NT2/D1 (cell line): ENCODE data around the gene PTGES2.

Experiments
- DNase-seq: peaks from one replicate; pipeline ENCODE4 v3.0.0-alpha.2; 2011; ENCODE audit warnings: low read depth, low spot score
- H3K27me3 ChIP-seq: 2 replicates; pipeline ENCODE4 v1.6.0; 2011; ENCODE audit warnings: mild to moderate bottlenecking; ENCODE audit not compliant: insufficient read length, insufficient read depth
- H3K36me3 ChIP-seq: 2 replicates; pipeline ENCODE4 v1.6.1; 2011; ENCODE audit warnings: mild to moderate bottlenecking, low read length, mixed read lengths; ENCODE audit not compliant: insufficient read depth, insufficient read length
- H3K4me1 ChIP-seq: 2 replicates; pipeline ENCODE4 v1.5.1; 2011; ENCODE audit not compliant: insufficient read depth, insufficient read length
- H3K4me3 ChIP-seq: 2 replicates; pipeline ENCODE4 v1.5.1; 2011; ENCODE audit warnings: low read depth; ENCODE audit not compliant: insufficient read length
- H3K9ac ChIP-seq: 2 replicates; pipeline ENCODE4 v1.6.0; 2011; ENCODE audit warnings: low read depth; ENCODE audit not compliant: insufficient read length
- H3K9me3 ChIP-seq: 2 replicates; pipeline ENCODE4 v1.5.1; 2011; ENCODE audit warnings: mild to moderate bottlenecking, low read length; ENCODE audit not compliant: insufficient read depth
- SUZ12 ChIP-seq: IDR thresholded peaks from 2 replicates; pipeline ENCODE4 v1.6.1; 2011; ENCODE audit not compliant: insufficient read length, insufficient read depth; ENCODE audit errors: extremely low read depth
- YY1 ChIP-seq: IDR thresholded peaks from 2 replicates; pipeline ENCODE4 v1.6.1; 2011; ENCODE audit not compliant: insufficient read length, insufficient read depth
- ZNF274 ChIP-seq: IDR thresholded peaks from 2 replicates; pipeline ENCODE4 v1.6.1; 2011; ENCODE audit warnings: mild to moderate bottlenecking, low read depth, low read length

The PTGES2 gene

DNA sequence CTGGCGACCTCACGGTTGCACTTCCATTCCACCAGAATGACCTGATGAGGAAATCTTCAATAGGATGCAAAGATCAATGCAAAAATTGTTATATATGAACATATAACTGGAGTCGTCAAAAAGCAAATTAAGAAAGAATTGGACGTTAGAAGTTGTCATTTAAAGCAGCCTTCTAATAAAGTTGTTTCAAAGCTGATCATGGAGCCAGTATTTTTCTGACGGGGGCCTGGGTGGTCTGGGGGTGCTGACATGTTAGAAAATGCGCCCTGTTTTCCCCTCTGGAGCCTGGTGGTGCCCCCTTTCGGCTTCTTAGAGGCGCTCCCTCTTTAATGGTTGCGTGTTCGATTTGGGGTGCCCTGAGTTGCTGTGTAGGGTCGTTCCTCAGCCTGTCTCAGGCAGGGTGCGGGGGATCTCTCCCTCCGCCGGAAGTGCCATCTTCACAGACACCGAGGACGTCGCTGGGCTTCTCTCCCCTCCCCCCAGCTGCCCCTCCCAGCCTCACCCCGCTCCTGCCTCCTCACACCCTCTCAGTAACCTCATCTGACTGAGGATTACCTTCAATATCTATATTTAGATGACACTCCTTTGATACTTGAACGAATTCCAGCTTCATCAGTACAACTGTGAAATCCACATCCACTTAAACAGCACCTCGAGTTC lies 18.3 kb downstream of the PTGES2 start:
- H3K4me3 ChIP-seq, result no peak overlapping the region
- H3K36me3 ChIP-seq, result peaks cover 59% of the 10 kb centered on the region
- TF ChIP-seq YY1 (no peak), SUZ12 (no peak), ZNF274 (no peak)
- no peak overlapping the region for H3K9ac ChIP-seq
- DNase-seq, result no peak
- H3K27me3 ChIP-seq, result no peaks in the 10 kb centered on the region
- H3K4me1 ChIP-seq, result peaks cover 7% of the 10 kb centered on the region
- H3K9me3 ChIP-seq, result no peaks in the 10 kb centered on the region

DNA sequence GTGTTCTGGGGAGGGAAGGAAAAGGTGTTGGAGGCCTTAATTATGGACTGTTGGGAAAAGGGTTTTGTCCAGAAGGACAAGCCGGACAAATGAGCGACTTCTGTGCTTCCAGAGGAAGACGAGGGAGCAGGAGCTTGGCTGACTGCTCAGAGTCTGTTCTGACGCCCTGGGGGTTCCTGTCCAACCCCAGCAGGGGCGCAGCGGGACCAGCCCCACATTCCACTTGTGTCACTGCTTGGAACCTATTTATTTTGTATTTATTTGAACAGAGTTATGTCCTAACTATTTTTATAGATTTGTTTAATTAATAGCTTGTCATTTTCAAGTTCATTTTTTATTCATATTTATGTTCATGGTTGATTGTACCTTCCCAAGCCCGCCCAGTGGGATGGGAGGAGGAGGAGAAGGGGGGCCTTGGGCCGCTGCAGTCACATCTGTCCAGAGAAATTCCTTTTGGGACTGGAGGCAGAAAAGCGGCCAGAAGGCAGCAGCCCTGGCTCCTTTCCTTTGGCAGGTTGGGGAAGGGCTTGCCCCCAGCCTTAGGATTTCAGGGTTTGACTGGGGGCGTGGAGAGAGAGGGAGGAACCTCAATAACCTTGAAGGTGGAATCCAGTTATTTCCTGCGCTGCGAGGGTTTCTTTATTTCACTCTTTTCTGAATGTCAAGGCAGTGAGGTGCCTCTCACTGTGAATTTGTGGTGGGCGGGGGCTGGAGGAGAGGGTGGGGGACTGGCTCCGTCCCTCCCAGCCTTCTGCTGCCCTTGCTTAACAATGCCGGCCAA lies 19.1 kb downstream of the PTGES2 start:
- Histone ChIP-seq H3K4me1 (peaks cover 7% of the 10 kb centered on the region), H3K36me3 (peaks cover 61% of the 10 kb centered on the region), H3K4me3 (no peak overlapping the region), H3K9me3 (no peaks in the 10 kb centered on the region), H3K27me3 (no peaks in the 10 kb centered on the region), H3K9ac (no peak overlapping the region)
- DNase-seq, result no peak
- no peak for TF ChIP-seq SUZ12
- TF ChIP-seq YY1, result no peak
- no peak for TF ChIP-seq ZNF274

DNA sequence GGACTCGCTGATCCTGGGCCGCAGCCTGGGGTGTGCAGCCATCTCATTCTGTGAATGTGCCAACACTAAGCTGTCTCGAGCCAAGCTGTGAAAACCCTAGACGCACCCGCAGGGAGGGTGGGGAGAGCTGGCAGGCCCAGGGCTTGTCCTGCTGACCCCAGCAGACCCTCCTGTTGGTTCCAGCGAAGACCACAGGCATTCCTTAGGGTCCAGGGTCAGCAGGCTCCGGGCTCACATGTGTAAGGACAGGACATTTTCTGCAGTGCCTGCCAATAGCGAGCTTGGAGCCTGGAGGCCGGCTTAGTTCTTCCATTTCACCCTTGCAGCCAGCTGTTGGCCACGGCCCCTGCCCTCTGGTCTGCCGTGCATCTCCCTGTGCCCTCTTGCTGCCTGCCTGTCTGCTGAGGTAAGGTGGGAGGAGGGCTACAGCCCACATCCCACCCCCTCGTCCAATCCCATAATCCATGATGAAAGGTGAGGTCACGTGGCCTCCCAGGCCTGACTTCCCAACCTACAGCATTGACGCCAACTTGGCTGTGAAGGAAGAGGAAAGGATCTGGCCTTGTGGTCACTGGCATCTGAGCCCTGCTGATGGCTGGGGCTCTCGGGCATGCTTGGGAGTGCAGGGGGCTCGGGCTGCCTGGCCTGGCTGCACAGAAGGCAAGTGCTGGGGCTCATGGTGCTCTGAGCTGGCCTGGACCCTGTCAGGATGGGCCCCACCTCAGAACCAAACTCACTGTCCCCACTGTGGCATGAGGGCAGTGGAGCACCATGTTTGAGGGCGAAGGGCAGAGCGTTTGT lies 19.9 kb downstream of the PTGES2 start:
- Histone ChIP-seq H3K36me3 (peaks cover 65% of the 10 kb centered on the region), H3K4me3 (no peak overlapping the region), H3K9ac (no peak overlapping the region), H3K27me3 (no peaks in the 10 kb centered on the region), H3K9me3 (no peaks in the 10 kb centered on the region), H3K4me1 (peaks cover 7% of the 10 kb centered on the region)
- no peak for DNase-seq
- TF ChIP-seq ZNF274, result no peak
- TF ChIP-seq SUZ12, result no peak
- no peak for TF ChIP-seq YY1

DNA sequence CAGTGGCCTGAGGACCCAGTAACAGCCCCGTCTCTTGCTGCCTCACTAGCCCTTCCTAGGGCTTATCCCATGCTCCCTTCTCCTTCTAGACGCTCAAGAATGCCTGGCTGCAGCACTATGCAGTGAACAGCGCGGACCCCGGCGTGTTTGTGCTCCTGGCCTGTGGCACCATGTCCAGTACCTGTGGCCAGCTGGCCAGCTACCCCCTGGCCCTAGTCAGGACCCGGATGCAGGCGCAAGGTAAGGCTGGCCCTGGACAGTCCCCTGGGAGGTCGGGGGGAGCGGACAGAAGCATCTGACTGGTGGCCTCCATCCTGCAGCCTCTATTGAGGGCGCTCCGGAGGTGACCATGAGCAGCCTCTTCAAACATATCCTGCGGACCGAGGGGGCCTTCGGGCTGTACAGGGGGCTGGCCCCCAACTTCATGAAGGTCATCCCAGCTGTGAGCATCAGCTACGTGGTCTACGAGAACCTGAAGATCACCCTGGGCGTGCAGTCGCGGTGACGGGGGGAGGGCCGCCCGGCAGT lies 20.5 kb downstream of the PTGES2 start:
- H3K27me3 ChIP-seq, result no peaks in the 10 kb centered on the region
- peaks cover 72% of the 10 kb centered on the region for H3K36me3 ChIP-seq
- H3K4me3 ChIP-seq, result no peak overlapping the region
- H3K9ac ChIP-seq, result no peak overlapping the region
- DNase-seq, result no peak
- no peaks in the 10 kb centered on the region for H3K9me3 ChIP-seq
- no peak for TF ChIP-seq ZNF274
- TF ChIP-seq YY1, result no peak
- TF ChIP-seq SUZ12, result no peak
- peaks cover 7% of the 10 kb centered on the region for H3K4me1 ChIP-seq

DNA sequence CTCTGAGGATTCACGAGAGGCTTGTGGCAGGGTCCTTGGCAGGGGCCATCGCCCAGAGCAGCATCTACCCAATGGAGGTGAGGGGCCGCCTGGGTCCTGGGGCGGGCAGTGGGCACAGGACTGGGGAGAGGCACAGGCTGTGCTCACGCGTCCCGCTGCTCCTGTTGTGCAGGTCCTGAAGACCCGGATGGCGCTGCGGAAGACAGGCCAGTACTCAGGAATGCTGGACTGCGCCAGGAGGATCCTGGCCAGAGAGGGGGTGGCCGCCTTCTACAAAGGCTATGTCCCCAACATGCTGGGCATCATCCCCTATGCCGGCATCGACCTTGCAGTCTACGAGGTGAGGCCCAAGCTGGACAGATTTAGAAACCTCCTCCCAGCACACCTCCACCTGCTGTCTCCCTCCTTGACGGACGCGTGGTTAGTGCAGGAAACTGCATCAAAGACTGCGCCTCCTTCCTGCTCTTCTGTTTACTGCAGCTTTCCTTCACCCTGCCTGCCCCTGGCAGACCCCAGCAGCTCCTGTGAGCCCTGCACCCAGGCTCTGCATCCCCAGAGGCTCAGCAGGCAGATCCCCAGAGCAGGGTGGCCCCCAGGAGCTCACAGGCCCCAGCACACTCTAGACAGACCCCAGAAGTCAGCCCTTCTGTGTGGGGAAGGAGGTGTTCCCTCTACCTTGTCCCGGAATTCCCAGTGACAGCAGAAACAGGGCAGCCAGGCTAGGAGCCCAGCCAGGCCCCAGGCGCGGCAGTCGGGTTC lies 21.2 kb downstream of the PTGES2 start:
- H3K27me3 ChIP-seq, result no peaks in the 10 kb centered on the region
- H3K4me3 ChIP-seq, result no peak overlapping the region
- no peaks in the 10 kb centered on the region for H3K9me3 ChIP-seq
- peaks cover 10% of the 10 kb centered on the region for H3K4me1 ChIP-seq
- peaks cover 78% of the 10 kb centered on the region for H3K36me3 ChIP-seq
- no peak for DNase-seq
- TF ChIP-seq ZNF274 (no peak), SUZ12 (no peak), YY1 (no peak)
- no peak overlapping the region for H3K9ac ChIP-seq

DNA sequence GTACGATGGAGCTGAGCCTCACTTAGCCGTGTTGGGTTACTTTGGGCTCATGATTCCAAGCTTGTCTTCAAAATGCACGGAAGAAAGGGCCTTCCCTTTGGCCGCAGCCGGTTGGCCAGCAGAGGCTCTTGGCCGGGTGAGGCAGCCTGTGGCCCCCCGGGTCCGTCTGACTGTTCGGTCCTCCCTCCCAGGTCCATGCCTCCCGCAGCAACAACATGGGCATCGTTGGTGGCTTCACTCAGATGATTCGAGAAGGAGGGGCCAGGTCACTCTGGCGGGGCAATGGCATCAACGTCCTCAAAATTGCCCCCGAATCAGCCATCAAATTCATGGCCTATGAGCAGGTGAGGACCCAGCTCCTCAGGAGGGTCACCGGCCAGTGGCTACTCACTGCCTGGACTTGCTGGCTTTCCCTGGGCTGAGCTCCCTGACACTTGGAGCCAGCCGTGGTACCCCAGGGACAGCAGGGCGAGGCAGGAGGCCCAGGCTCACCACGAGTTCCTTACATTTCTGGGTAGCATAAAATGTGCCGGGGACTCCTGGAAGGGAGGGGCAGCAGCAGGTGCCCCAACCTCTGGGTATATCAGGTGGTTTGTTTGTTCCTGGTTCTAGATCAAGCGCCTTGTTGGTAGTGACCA lies 21.9 kb downstream of the PTGES2 start:
- Histone ChIP-seq H3K36me3 (peaks cover 85% of the 10 kb centered on the region), H3K9me3 (no peaks in the 10 kb centered on the region), H3K9ac (no peak overlapping the region), H3K27me3 (no peaks in the 10 kb centered on the region), H3K4me3 (no peak overlapping the region), H3K4me1 (peaks cover 15% of the 10 kb centered on the region)
- TF ChIP-seq SUZ12, result no peak
- no peak for TF ChIP-seq YY1
- TF ChIP-seq ZNF274, result no peak
- DNase-seq, result no peak
